ENCODE data around the gene TMEM87A. TPM values are rescaled to one million over a fixed set of nuclear protein-coding genes. Genes with fewer than 3 reads are reported as not detected.

TMEM87A gene
- total and polyA plus RNA-seq, 2 of the 8 experiments (the other 6 are each of a cell fraction or from before 2014, with no cell fraction given): 15.2 to 33.1 TPM

DNA sequence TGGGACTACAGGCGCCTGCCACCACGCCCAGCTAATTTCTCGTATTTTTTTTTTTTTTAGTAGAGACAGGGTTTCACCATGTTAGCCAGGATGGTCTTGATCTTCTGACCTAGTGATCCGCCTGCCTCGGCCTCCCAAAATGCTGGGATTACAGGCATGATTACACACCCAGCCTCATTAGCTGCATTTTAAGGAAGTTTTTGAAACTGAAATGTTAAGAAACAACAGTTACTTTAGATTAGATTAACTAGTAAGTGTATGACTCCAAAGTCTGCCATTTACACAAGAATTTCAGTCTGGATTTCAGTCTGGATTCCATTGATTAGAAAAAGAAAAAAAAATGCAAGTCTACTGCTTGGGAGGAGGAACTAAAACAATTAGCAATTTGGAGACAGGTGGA, 40.6 kb downstream of the TMEM87A start (continued):
- TF ChIP-seq HDAC2 (IDR thresholded peaks at IDR 0.05; ENCODE audit: borderline replicate concordance in 1 of 2, low read depth in 2 of 2, low read length in 2 of 2) (no peak), CBX8 (IDR thresholded peaks at IDR 0.05; ENCODE audit: borderline replicate concordance, low read depth, low read length) (no peak)
